ENCODE measurements around the gene NDUFAB1.

NDUFAB1 gene

GRCh38 chr16:23570992-23571632, 25.0 kb downstream of the NDUFAB1 start:
- no peak for TF ChIP-seq GLIS3 (CRISPR knock-in tag; IDR thresholded peaks at IDR 0.05)
- TF ChIP-seq ARNTL (CRISPR knock-in tag; IDR thresholded peaks at IDR 0.05; ENCODE audit: borderline replicate concordance, low read depth) = no peak
- TF ChIP-seq ZNF70 (CRISPR knock-in tag; IDR thresholded peaks at IDR 0.05) = no peak
- no peak for TF ChIP-seq ZC3H10 (CRISPR knock-in tag; IDR thresholded peaks at IDR 0.05)
- TF ChIP-seq PPARA (CRISPR knock-in tag; IDR thresholded peaks at IDR 0.05; ENCODE audit: borderline replicate concordance) = no peak
- no peak for TF ChIP-seq ZFP3 (CRISPR knock-in tag; IDR thresholded peaks at IDR 0.05)
- TF ChIP-seq ISL1 (CRISPR knock-in tag; IDR thresholded peaks at IDR 0.05) = no peak
- TF ChIP-seq CSRNP3 (CRISPR knock-in tag; IDR thresholded peaks at IDR 0.05) = no peak
- TF ChIP-seq CREB5 (CRISPR knock-in tag; IDR thresholded peaks at IDR 0.05; ENCODE audit: low read depth) = no peak
- no peak for TF ChIP-seq BACH2 (CRISPR knock-in tag; IDR thresholded peaks at IDR 0.05; ENCODE audit: borderline replicate concordance)
- TF ChIP-seq RARB (CRISPR knock-in tag; IDR thresholded peaks at IDR 0.05) = no peak
- no peak for TF ChIP-seq TSHZ2 (CRISPR knock-in tag; IDR thresholded peaks at IDR 0.05)
- no peak; the same call in 2 of the 3 replicates for ATAC-seq

GRCh38 chr16:23567602-23568001, 28.5 kb downstream of the NDUFAB1 start:
- no peak for TF ChIP-seq SNAI2 (CRISPR knock-in tag; IDR thresholded peaks at IDR 0.05)
- no peak for ATAC-seq

GRCh38 chr16:23566724-23567123, 29.4 kb downstream of the NDUFAB1 start:
- no peak for TF ChIP-seq ARNTL (CRISPR knock-in tag; IDR thresholded peaks at IDR 0.05; ENCODE audit: borderline replicate concordance, low read depth)
- TF ChIP-seq ZFP3 (CRISPR knock-in tag; IDR thresholded peaks at IDR 0.05) = no peak
- no peak for TF ChIP-seq GLIS3 (CRISPR knock-in tag; IDR thresholded peaks at IDR 0.05)
- no peak for TF ChIP-seq TCF4 (CRISPR knock-in tag; IDR thresholded peaks at IDR 0.05; ENCODE audit: borderline replicate concordance)
- TF ChIP-seq CSDC2 (CRISPR knock-in tag; IDR thresholded peaks at IDR 0.05) = no peak
- TF ChIP-seq ZNF565 (CRISPR knock-in tag; conservative IDR thresholded peaks at IDR 0.05; ENCODE audit: low read depth) = no peak
- TF ChIP-seq ISL1 (CRISPR knock-in tag; IDR thresholded peaks at IDR 0.05) = no peak
- no peak for TF ChIP-seq SNAI2 (CRISPR knock-in tag; IDR thresholded peaks at IDR 0.05)
- no peak for TF ChIP-seq PATZ1 (CRISPR knock-in tag; IDR thresholded peaks at IDR 0.05; ENCODE audit: borderline replicate concordance)
- TF ChIP-seq CREB5 (CRISPR knock-in tag; IDR thresholded peaks at IDR 0.05; ENCODE audit: low read depth) = no peak
- no peak for ATAC-seq

- ATAC-seq = no peak
- TF ChIP-seq ESRRG (CRISPR knock-in tag; IDR thresholded peaks at IDR 0.05) (no peak), GLIS3 (CRISPR knock-in tag; IDR thresholded peaks at IDR 0.05) (no peak), TOX (CRISPR knock-in tag; IDR thresholded peaks at IDR 0.05; ENCODE audit: borderline replicate concordance) (no peak), POU6F1 (CRISPR knock-in tag; IDR thresholded peaks at IDR 0.05; ENCODE audit: borderline replicate concordance, low read depth) (no peak), TCF4 (CRISPR knock-in tag; IDR thresholded peaks at IDR 0.05; ENCODE audit: borderline replicate concordance) (no peak), ZFP30 (CRISPR knock-in tag; IDR thresholded peaks at IDR 0.05) (no peak), CSDC2 (CRISPR knock-in tag; IDR thresholded peaks at IDR 0.05) (no peak), ISL1 (CRISPR knock-in tag; IDR thresholded peaks at IDR 0.05) (no peak), OSR1 (CRISPR knock-in tag; IDR thresholded peaks at IDR 0.05) (no peak), RARB (CRISPR knock-in tag; IDR thresholded peaks at IDR 0.05) (no peak)
Observed at GRCh38 chr16:23564575-23565363, 31.3 kb downstream of the NDUFAB1 start.
